B cell (primary cell): ENCODE results near the gene TNFRSF19. TPM values are rescaled to one million over a fixed set of nuclear protein-coding genes. Genes with fewer than 3 reads are reported as not detected.

ENCODE experiments used
- ATAC-seq: fragments of 200-7000 bp; cut with Tn5 transposase; one replicate; pipeline ENCODE4 v1.10.0; 2021; ENCODE audit warnings: low read depth, mild to moderate bottlenecking, moderate number of reproducible peaks, moderate library complexity
- CTCF ChIA-PET: fragments of 350-600 bp; sonication (Branson Sonifier 250); formaldehyde crosslinking; loops from one replicate; lab custom pipeline; 2021; ENCODE audit warnings: antibody characterized with exemption, inconsistent platforms; lab: Charles Lee
- POLR2A ChIA-PET: fragments of 350-600 bp; sonication (Branson Sonifier 250); formaldehyde crosslinking; loops from one replicate; lab custom pipeline; 2021; ENCODE audit warnings: antibody characterized with exemption; lab: Charles Lee
- DNase-seq: peaks from one replicate; pipeline ENCODE4 v3.0.0; 2013
- H2AFZ ChIP-seq: 2 replicates; pipeline ENCODE4 v1.6.1; 2012; ENCODE audit warnings: mild to moderate bottlenecking, low read depth, low read length; ENCODE audit not compliant: insufficient read depth, poor library complexity, severe bottlenecking
- H3K27ac ChIP-seq, 2 donors: 1 replicate in 1 of 2; 2 replicates in 1 of 2; pipeline ENCODE4 v1.5.1; 2012 to 2013; ENCODE audit warnings: low read length in 2 of 2, mild to moderate bottlenecking in 2 of 2, moderate library complexity in 1 of 2
- H3K27me3 ChIP-seq, 4 experiments: fragments of 200-600 bp in 1 of 4; sonication (generic) in 1 of 4; replicated peaks in 1 of 4; 1 replicate in 2 of 4; 2 replicates in 2 of 4; pipeline versions ENCODE4 v1.6.1 to v1.7.0; 2013 to 2016; ENCODE audit warnings: low read length in 3 of 4, mild to moderate bottlenecking in 2 of 4, mixed read lengths in 1 of 4, moderate library complexity in 1 of 4; ENCODE audit not compliant: insufficient read depth in 4 of 4, control insufficient read depth in 3 of 4; ENCODE audit errors: control extremely low read depth in 1 of 4
- H3K36me3 ChIP-seq, 2 experiments: replicated peaks in 1 of 2; 1 replicate in 1 of 2; 2 replicates in 1 of 2; pipeline versions ENCODE4 v1.6.1 to v1.7.1; 2013; ENCODE audit warnings: low read length in 1 of 2; ENCODE audit not compliant: insufficient read depth in 2 of 2, control insufficient read depth in 1 of 2; ENCODE audit errors: control extremely low read depth in 1 of 2, extremely low read depth in 1 of 2
- H3K4me1 ChIP-seq, 2 donors: fragments of 200-600 bp in 1 of 2; sonication (generic) in 1 of 2; 1 replicate in 1 of 2; 2 replicates in 1 of 2; pipeline versions ENCODE4 v1.5.1 to v1.6.1; 2013 to 2017; ENCODE audit warnings: low read length in 2 of 2; ENCODE audit not compliant: control insufficient read depth in 2 of 2, insufficient read depth in 2 of 2
- H3K4me2 ChIP-seq: replicated peaks from 2 replicates; pipeline ENCODE3; 2012; ENCODE audit warnings: mild to moderate bottlenecking, low read depth, low read length; ENCODE audit not compliant: poor library complexity, severe bottlenecking
- H3K4me3 ChIP-seq, 5 experiments: fragments of 200-600 bp in 1 of 5; sonication (generic) in 1 of 5; 1 replicate in 3 of 5; 2 replicates in 2 of 5; pipeline versions ENCODE4 v1.5.1 to v1.7.0; 2011 to 2016; ENCODE audit warnings: low read length in 4 of 5, mild to moderate bottlenecking in 4 of 5, low read depth in 2 of 5, control low read depth in 1 of 5, moderate library complexity in 1 of 5; ENCODE audit not compliant: insufficient read depth in 1 of 5; ENCODE audit errors: control extremely low read depth in 1 of 5, extremely low read depth in 1 of 5
- H3K79me2 ChIP-seq: fragments of 200-600 bp; sonication (generic); one replicate; pipeline ENCODE4 v1.6.0; 2016; ENCODE audit warnings: low read length; ENCODE audit not compliant: control insufficient read depth, insufficient read depth
- H3K9ac ChIP-seq: fragments of 200-600 bp; sonication (generic); 2 replicates; pipeline ENCODE4 v1.6.1; 2017; ENCODE audit warnings: mild to moderate bottlenecking, low read length, moderate library complexity
- H3K9me3 ChIP-seq, 3 donors: one replicate each; pipeline versions ENCODE4 v1.6.1 to v1.7.1; 2013; ENCODE audit warnings: low read length in 2 of 3; ENCODE audit not compliant: control insufficient read depth in 2 of 3, insufficient read depth in 1 of 3; ENCODE audit errors: control extremely low read depth in 1 of 3
- H4K20me1 ChIP-seq: 2 replicates; pipeline ENCODE4 v1.6.0; 2012; ENCODE audit warnings: mild to moderate bottlenecking, low read length; ENCODE audit not compliant: insufficient read depth, control insufficient read depth, poor library complexity, severe bottlenecking
- H3K27ac Mint-ChIP-seq: one replicate; pipeline ENCODE4 v1.8.0; 2021; ENCODE audit warnings: mixed read lengths
- H3K27me3 Mint-ChIP-seq: one replicate; pipeline ENCODE4 v1.8.0; 2021; ENCODE audit warnings: mixed read lengths
- H3K4me1 Mint-ChIP-seq: one replicate; pipeline ENCODE4 v1.8.0; 2021; ENCODE audit warnings: mixed read lengths
- H3K4me3 Mint-ChIP-seq: one replicate; pipeline ENCODE4 v1.8.0; 2021; ENCODE audit warnings: mixed read lengths
- H3K9me3 Mint-ChIP-seq: one replicate; pipeline ENCODE4 v1.8.0; 2022; ENCODE audit warnings: mixed read lengths; ENCODE audit not compliant: insufficient read depth
- CTCF ChIP-seq: fragments of 200-600 bp; IDR thresholded peaks from one replicate; pipeline ENCODE4 v1.8.0; 2022; ENCODE audit warnings: antibody characterized with exemption, mild to moderate bottlenecking
- EZH2 ChIP-seq: IDR thresholded peaks from 2 replicates; pipeline ENCODE4 v1.6.1; 2012; ENCODE audit warnings: borderline replicate concordance, low read depth, mild to moderate bottlenecking, moderate library complexity, low read length; ENCODE audit not compliant: insufficient read depth, poor library complexity, severe bottlenecking
- WGBS: methylation state at CpG from one replicate; pipeline ENCODE4 v1.1.5; 2013; ENCODE audit warnings: missing lambda C conversion rate; ENCODE audit not compliant: insufficient coverage; 5-methylcytosine and 5-hydroxymethylcytosine counted together
- intact Hi-C: fragments of 100-400 bp; cut with micrococcal nuclease; formaldehyde crosslinking; loops from one replicate; pipeline ENCODE4 v1.10.0; 2022
- polyA plus RNA-seq: library from polyadenylated mRNA; depleted of rRNA; stranded (reverse); fragments of >200 nt; gene quantifications from 2 replicates; pipeline ENCODE4 v1.2.3, GENCODE V29; 2012
- total RNA-seq, 2 donors: library from RNA; stranded (reverse); fragments of 120-200 nt in 1 of 2; gene quantifications; 1 replicate in 1 of 2; 2 replicates in 1 of 2; pipeline versions ENCODE4 v1.2.3 to v1.2.4, GENCODE V29; 2013 to 2022

The TNFRSF19 gene
- total and polyA plus RNA-seq, 2 donors (not counting 1 experiment from before 2014, with no cell fraction given): 0.36 TPM; not detected in 1

DNA sequence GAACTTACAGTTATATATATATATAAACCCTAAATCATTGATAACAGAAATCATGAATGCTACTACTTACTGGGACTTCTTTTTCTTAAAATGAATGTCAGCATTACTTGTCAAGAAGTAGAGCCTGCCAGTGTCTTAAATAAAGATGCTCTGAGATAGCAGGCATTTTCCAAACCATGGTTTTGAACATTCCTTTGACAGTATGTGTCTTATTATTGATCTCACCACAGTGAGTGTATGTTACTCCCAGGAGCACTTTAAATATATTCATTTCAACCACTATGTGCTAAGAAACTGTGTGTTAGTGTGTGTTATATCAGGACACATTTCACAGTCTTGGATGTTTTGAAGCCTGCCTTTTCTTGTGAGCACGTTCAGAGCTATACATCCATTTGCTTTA lies 28.2 kb downstream of the TNFRSF19 start:
- intact Hi-C loops: no loop called here
- no peak for TF ChIP-seq CTCF
- TF ChIP-seq EZH2: no peak
- POLR2A ChIA-PET: no interaction called here

GRCh38 chr13:23599083-23599925 lies 29.1 kb downstream of the TNFRSF19 start:
- TF ChIP-seq EZH2 (no peak), CTCF (no peak)
- ChIA-PET CTCF (no interaction called here), POLR2A (no interaction called here)
- no peaks in the 10 kb centered on the region for H4K20me1 ChIP-seq
- Mint-ChIP-seq H3K27me3 (peaks cover 44% of the 10 kb centered on the region), H3K9me3 (peaks cover 3% of the 10 kb centered on the region), H3K4me1 (no peaks in the 10 kb centered on the region), H3K4me3 (no peak overlapping the region), H3K27ac (no peak overlapping the region)
- H3K4me3 ChIP-seq: no peak overlapping the region
- no peak overlapping the region for H2AFZ ChIP-seq
- H3K9ac ChIP-seq: no peak overlapping the region
- intact Hi-C loops: no loop called here
- H3K9me3 ChIP-seq: peaks cover 4 to 9% (median 7%) of the 10 kb centered on the region in 3 donors
- H3K4me1 ChIP-seq: no peaks in the 10 kb centered on the region
- H3K27ac ChIP-seq: no peak overlapping the region
- no peak for DNase-seq
- H3K27me3 ChIP-seq: peaks cover 0 to 15% (median 6%) of the 10 kb centered on the region in 4 experiments
- WGBS: 80% methylated on average over 2 of the region's 3 CpGs
- H3K4me2 ChIP-seq: no peak overlapping the region
- H3K36me3 ChIP-seq: no peaks in the 10 kb centered on the region
- no peaks in the 10 kb centered on the region for H3K79me2 ChIP-seq
- no peak for ATAC-seq

More for the DNA sequence above, 28.2 kb downstream of the TNFRSF19 start:
- Histone ChIP-seq H3K27me3 (peaks cover 0 to 17% (median 8%) of the 10 kb centered on the region in 4 experiments), H3K4me2 (no peak overlapping the region), H3K27ac (no peak overlapping the region), H3K36me3 (no peaks in the 10 kb centered on the region), H3K4me3 (no peak overlapping the region), H4K20me1 (no peaks in the 10 kb centered on the region), H3K9me3 (peaks cover 4 to 12% (median 7%) of the 10 kb centered on the region in 3 donors), H3K4me1 (no peaks in the 10 kb centered on the region), H3K79me2 (no peaks in the 10 kb centered on the region), H2AFZ (no peak overlapping the region), H3K9ac (no peak overlapping the region)
- Mint-ChIP-seq H3K4me1 (no peaks in the 10 kb centered on the region), H3K27ac (no peak overlapping the region), H3K27me3 (peaks cover 41% of the 10 kb centered on the region), H3K9me3 (peaks cover 3% of the 10 kb centered on the region), H3K4me3 (no peak overlapping the region)
- CTCF ChIA-PET: interaction anchor here (0.6 kb wide), 1 partner anchor 147 kb away, joined by 3 read pairs; no protein-coding TSS in a partner anchor
- no peak for DNase-seq
- no peak for ATAC-seq
- no CpG with 5 or more reads among the region's 1 CpG for WGBS
